HG02885 (cell line): Measurements from ENCODE around the gene WTIP.
"Not testable (repeated sequence)": the region's sequence is repeated elsewhere in the genome, so short reads cannot be mapped to it uniquely, and the experiment has no call there.

Experiments
- ATAC-seq: cut with Tn5 transposase; IDR thresholded peaks from one replicate; pipeline ENCODE4 v1.9.1; 2021; ENCODE audit warnings: mild to moderate bottlenecking; ENCODE audit not compliant: unreplicated experiment, poor library complexity

WTIP gene

DNA sequence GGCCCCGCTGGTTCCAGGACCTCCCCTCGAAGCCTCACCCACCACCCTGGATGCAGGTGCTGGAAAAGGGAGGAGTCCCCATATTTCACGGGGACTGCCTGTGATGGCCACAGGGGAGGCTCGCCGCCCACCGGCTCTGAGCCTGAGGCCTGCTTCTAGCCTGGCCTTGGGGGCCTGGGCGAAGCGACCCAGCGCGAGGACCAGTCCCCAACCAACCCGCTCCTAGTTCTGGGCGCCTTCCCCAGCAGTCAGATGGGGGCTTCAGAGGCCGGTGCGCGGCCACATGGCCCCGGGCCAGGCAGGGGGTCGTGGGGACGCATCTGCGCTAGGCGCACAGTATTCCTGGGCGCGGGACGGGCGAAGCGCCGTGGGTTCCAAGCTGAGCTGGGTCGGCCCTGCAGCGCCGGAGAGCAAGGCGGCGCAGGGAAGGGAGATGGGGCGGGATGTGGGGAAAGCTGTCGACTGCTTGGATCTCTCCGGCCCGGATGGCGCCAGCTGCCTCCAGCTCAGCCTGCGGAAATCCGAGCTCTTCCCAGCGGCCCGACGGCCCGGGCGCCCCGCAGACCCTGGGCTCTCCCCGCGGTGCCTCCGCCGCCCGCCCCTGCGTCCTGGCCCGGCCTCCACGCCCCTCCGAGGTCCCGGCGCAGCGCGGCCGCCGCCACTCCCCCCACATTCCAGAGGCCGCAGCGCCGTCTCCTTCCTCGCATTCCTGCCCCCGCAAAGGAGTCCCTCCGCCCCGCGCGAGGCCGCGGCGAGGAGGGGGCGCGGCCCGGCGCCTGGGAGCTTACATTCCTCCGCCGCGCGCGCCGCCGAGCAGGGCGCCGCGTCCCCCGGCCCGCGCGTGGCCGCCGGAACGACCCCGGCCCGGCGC, at the start of gene WTIP:
TSS of gene WTIP (plus strand) at position 788 of the 871 bp plus-strand sequence. CDS start 217 bp downstream, outside the sequence.
- ATAC-seq = no peak

DNA sequence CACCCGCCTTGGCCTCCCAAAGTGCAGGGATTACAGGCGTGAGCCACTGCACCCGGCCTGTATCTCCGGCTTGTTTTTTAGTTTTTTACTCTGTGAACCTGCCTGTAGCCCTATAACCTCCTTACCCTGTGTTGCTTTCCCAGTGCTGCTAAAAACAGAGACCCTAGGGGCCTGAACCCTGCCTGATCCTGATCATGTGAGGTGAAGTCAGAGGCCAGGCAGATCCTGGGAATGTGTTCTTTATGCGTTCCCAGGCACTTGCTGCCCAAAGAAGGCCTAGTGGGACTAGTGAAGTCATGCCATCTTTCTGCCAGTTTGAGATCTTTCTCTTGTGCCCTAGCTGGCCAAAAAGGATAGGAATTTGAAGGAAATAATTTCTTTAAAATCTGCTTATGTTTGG, 48.8 kb upstream of the WTIP start:
- ATAC-seq = no peak

DNA sequence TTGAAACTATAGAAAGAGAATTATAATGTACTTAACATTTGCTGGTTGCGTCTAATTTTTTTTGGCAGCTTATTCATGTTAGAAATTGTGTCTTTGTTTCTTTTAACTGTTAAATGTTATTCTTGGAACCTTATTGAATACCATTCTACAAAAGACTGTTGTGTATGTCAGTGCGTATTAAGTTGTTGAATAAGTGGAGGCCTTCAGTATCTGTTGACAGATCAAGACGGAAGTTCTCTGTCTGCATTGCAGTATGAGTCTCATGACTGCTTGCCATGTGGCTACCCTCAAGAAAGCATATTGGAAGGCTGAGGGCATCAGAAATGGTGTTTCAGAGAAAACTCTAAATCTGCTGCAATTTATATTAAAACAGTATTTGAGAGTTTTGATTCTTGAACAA, 44.8 kb upstream of the WTIP start:
- no peak for ATAC-seq

DNA sequence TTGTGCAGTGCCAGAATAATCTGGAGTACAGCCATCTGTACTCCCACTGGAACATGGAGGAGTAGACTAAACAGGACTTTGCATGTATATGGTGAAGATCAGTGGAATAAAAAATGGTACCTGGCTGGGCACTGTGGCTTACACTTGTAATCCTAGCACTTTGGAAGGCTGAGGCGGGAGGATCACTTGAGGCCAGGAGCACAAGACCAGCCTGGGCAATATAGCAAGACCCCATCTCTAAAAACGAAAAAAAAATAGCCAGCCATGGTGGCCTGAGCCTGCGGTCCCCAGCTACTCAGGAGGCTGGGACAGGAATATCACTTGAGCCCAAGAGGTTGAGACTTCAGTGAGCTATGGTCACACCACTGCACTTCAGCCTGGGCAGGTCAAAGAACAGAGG, 33.4 kb upstream of the WTIP start:
- no peak for ATAC-seq

DNA sequence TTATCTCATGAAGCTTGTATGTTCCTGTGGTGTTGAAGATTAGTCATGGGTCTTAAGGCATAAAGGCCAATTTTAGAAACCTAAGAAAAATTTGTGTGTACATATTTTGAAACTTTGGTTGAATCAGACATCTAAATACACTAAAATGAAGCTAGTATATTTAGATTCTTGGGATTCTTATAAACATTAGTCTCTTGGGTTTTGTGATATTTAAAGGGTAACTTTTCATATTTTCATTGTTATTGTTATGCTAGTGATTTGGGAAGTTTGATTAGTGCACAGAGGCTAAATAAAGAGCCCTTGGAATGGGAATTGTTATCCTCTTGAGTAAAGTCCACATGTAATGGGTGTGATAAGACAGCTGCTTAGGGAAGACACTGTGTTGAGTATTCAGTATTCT, 28.8 kb upstream of the WTIP start:
- no peak for ATAC-seq

DNA sequence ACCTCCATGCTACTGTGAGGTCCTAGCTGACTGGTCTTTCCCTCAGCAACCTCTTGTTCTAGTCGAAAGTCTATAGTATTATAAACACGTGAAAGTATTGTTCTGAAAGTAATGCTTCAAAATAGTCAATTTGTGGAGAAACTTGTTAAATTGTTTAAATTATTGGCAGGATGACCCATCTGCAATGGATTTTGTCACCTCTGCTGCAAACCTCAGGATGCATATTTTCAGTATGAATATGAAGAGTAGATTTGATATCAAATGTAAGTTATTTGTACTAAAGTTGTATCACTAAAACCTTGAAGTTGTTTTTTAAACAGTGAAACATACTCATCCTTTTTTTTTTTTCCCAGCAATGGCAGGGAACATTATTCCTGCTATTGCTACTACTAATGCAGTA, 27.5 kb upstream of the WTIP start:
- no peak for ATAC-seq

DNA sequence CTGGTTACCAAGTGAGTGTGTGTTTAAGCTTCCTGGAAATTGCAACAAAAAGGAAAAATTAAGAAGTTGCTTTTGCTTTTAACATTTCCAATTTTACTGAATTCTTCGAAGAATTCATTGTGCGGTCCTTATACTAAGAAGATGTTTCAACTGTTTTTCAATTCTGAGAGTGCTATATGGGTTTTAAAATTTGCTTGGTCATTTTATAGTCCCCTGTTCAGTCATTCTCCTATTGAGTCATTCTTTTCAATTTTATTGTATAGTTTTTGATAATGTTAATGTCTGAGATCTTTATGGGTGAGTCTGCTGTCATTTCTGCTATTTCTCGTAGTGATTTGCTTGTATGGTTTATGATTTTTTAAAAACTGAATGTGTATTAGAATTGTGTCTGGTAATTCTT, 26.9 kb upstream of the WTIP start:
- no peak for ATAC-seq

DNA sequence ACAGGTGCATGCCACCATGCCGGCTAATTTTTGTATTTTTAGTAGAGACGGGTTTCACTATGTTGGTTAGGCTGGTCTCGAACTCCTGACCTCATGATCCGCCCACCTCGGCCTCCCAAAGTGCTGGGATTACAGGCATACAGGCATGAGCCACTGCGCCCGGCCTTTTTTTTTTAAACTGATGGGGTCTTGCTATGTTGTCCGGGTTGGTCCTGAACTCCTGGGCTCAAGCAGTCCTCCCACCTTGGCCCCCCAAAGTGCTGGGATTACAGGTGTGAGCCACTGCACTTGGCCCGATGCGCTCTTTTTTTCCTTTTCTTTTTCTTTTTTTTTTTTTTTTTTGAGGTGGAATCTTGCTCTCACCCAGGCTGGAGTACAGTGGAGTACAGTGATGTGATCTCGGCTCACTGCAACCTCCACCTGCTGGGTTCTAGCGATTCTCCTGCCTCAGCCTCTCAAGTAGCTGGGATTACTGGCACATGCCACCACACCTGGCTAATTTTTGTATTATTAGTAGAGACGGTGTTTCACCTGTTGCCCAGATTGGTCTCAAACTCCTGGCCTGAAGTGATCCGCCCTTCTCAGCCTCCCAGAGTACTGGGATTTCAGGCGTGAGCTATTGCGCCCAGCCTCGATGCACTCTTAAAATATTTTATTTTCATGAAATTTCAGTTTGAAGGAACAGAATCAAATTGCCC, 25.6 kb upstream of the WTIP start:
- ATAC-seq = not testable (repeated sequence)

DNA sequence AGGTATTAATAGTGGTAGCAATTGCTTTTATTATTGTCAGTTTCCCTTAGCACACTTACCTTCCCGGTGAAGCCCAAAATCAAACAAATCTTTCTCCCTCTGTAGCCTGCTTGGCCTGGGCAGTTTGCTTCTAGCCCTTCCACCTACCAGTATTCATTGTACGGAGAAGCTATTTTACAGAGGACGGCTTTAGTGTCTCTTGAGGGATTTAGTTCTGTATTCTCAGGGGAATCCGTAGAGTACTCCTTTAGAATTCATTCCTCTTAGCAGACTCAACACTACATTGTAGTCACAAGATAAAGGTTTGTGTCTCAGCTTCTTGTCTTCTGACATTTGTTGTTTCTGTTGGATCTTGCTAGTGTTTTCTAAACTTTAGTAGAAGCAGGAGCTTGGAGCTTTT, 24.1 kb upstream of the WTIP start:
- ATAC-seq = no peak

DNA sequence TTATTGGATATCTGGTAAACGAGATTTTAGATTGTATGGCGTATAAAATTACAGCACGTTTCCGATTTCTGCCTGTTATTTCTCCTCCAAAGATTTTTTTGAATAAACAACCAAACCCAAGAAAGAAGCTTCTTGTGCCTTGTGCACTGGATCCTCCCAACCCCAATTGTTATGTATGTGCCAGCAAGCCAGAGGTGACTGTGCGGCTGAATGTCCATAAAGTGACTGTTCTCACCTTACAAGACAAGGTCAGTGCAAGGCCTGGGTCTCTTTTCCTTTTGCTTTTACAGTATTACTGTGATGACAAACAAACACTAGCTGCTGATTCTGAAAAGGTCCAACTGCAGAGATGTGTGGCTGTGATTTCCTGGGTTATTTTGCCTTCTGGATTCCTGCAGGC, 22.9 kb upstream of the WTIP start:
- ATAC-seq = no peak

DNA sequence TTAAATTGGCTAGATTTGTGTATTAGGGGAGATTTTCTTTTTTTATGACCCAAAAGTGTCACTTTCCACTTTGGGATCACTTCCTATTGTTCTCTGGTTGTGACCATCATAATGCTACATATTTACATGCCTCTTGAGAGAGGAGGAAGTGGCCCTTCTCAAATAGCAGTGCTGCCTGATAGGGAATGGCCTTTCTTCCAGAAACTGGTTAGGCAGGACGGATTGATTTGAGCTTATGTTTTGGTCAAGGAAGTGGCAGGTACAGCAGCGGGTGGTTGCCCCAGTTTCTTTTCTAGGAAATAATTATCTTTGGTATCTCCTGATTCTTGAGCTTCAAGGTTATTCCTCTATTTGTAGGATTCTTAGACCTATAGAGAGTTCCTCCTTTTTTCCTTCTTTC, 21.9 kb upstream of the WTIP start:
- no peak for ATAC-seq

DNA sequence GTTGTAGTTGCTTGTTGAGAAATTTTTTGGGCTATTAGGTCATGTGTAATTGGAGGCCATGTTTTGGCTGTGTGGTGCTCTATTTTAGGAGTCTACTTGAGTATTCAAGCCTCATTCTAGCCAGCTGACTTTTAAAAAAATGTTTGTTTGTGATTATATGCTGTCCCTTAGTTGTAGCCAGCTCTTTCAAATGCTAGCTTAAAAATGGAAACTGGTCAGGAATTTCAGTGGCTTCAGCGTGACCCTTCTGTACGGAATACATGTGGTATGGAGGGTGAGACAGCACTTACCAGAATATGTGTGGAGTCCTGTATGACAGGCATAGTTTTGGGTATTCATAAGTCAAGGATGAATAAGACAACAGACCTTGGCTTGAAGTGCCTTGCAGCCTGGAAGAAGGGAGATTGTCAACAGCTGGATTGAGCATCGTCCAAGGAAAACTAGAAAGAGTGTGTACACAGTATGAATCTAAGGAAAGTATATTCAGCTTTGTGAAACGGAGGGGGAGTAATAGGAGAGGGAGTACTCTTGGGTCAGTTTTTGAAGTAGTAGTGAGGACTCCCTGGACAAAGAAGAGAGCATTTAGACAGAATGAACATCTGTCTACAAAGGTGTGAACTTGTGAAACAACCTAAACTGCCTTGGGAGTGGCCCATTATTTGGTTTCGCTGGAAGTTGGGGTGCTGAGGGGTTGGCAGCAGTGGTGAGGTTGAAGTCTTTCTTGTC, 20.0 kb upstream of the WTIP start:
- ATAC-seq = no peak

DNA sequence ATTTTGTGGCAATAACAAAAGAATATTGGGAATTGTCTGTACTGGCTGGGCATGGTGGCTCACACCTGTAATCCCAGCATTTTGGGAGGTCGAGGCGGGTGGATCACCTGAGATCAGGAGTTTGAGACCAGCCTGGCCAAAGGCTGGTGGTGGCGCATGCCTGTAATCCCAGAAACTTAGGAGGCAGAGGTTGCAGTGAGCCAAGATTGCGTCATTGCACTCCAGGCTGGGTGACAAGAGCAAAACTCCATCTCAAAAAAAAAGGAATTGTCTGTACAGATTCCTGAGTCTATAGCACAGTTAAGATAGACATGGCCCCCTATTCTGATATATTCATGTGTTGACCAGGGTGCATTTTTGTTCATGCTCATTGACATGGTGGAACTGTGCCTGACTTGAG, 16.8 kb upstream of the WTIP start:
- not testable (repeated sequence) for ATAC-seq

DNA sequence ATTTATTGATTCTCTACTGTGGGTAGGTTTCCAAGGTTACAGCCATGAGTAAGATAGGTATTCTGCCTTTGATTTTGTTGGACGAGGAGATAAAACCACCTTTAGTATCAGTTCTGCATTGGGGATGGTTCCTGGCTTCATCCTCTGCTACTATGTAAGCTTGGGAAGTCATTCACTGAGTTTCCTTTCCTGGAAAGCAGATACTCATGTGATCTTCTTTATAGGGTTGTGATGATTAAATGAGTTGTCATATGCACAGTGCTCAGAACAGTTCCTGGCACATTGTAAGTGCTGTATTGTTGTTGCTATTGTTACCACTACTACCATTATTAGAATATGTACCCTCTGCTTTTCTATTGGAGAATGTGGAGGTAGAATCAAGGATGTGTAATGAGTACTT, 13.1 kb upstream of the WTIP start:
- ATAC-seq = no peak

DNA sequence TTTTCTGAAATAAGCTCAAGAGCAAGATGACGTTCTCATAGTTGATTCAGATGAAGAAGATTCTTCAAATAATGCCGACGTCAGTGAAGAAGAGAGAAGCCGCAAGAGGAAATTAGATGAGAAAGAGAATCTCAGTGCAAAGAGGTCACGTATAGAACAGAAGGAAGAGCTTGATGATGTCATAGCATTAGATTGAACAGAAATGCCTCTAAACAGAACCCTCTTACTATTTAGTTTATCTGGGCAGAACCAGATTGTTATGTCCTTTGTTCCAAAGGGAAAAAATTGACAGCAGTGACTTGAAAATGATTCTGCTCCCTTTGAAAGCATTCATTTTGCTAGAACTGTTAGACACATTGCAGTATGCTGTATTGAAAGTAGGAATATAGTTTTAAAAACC, 12.5 kb upstream of the WTIP start:
- not testable (repeated sequence) for ATAC-seq

DNA sequence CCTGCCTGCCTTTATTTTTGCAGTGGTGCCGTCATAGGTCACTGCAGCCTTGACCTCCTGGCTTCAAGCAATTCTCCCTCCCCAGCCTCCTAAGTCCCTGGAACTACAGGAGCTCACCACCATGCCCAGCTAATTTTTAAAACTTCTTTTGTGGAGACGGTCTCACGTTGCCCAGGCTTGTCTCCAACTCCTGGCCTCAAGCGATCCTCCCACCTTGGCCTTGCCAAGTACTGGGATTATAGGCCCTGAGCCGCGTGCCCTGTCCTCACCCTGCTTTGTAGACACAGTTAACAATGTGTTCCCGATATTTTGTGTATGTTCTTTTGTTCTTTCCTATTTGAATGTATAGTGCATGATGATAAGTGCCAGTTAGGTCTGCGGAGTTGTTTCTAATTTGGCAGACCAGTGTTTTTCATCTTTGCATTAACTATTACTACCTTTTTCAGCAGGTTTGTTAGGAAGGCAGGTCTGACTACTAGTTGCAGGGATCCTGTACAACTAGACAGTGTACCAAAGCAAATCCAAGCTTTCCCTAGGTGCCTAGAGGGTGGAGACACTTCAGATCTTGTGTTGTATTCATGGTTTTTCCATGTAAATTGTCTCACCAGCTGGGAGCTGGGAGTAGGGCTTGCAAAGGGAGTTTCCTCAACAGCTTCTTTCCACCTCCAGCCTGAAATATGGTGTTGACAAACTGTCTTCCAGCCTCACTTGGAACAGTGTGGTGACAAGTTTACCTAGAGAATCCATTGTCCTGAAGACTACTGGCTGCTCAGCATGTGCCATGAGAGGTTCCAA, 9.5 kb upstream of the WTIP start:
- no peak for ATAC-seq

DNA sequence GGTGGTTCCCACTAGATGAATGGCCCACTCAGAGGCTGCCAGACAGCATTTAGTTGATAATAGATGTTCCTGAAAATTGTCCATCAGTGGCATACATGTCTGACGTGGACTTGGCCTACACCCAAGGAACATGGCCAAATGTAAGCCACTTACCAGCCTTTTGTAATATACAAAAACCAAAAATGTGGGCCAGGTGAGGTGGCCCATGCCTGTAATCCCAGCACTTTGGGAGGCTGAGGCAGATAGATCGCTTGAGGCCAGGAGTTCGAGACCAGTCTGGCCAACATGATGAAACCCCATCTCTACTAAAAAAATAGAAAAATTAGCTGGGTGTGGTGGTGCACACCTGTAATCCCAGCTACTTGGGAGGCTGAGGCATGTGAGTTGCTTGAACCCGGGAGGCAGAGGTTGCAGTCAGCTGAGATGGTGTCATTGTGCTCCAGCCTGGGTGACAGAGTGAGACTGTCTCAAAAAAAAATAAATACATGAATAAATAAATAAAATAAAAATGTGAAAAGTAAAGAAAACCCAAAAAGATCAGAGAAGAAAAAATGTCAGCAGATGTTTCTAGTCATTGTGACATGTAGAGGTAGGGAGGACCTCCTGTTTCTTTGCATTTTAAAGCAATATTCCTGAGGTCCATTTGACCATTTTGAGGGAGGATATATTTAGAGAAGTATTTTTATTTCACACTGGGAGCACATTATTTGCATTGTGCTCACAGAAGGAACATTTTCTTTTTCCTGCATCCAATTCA, 7.1 kb upstream of the WTIP start:
- no peak for ATAC-seq

DNA sequence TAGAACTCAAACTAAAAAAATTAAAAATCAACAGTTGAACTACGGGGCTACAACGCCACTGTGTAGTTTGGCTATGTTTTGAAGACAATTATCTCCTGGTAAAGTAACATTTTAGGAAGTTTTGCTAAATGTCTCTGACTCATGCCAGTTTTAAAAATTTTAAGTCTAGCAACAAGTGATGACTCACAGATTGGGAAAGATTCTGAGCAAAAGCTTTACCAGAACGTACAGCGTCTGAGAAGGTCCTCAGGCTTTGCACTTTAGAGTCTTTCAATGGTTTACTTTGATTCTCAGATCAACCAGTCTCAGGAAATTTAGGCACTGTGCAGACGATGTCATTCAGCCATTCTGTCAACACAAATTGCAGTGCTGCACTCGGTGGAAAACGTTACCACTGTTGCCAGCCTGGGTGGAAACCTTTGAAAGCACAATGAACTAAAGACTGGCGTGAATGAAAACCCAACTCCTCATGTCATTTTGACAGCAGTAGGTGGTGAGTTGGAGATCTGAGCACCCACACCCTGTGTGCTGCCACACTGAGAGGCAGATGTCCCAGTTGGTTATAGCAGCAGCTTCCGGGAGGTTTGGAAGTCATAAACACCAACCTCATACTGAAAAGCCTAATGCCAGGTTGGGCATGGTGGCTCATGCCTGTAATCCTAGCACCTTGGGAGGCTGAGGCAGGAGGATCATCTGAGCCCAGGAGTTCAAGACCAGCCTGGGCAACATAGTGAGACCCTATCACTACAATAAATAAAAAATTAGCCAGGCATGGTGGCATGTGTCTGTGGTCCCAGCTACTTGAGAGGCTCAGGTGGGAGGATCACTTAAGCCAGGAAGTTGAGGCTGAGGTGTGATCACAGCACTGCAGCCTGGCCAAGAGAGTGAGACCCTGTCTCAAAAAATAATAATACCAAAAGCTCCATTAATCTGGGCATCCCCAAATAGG, 6.3 kb upstream of the WTIP start:
- no peak for ATAC-seq
